ENCODE results near the gene LARP7.
"Not testable (repeated sequence)": the region's sequence is repeated elsewhere in the genome, so short reads cannot be mapped to it uniquely, and the experiment has no call there.

Gene LARP7

GRCh38 chr4:112637552-112637866 lies 566 bp downstream of the LARP7 start:
- Mint-ChIP-seq H3K27ac (no peak overlapping the region), H3K9me3 (no peaks in the 10 kb centered on the region), H3K4me1 (peaks cover 10% of the 10 kb centered on the region), H3K27me3 (ENCODE audit: low read depth) (no peaks in the 10 kb centered on the region), H3K4me3 (no peak overlapping the region), H3K36me3 (ENCODE audit: low read depth) (peaks cover 3% of the 10 kb centered on the region)
- no peak for TF ChIP-seq CTCF (IDR thresholded peaks at IDR 0.05; ENCODE audit: unreplicated experiment in 3 of 3)

- H3K9me3 Mint-ChIP-seq, result no peaks in the 10 kb centered on the region
- H3K27me3 Mint-ChIP-seq (ENCODE audit: low read depth), result no peaks in the 10 kb centered on the region
- H3K27ac Mint-ChIP-seq, result no peak overlapping the region
- no peak for TF ChIP-seq CTCF (IDR thresholded peaks at IDR 0.05; ENCODE audit: unreplicated experiment in 3 of 3)
- H3K4me1 Mint-ChIP-seq, result peaks cover 5% of the 10 kb centered on the region
- H3K4me3 Mint-ChIP-seq, result no peak overlapping the region
- peaks cover 30% of the 10 kb centered on the region for H3K36me3 Mint-ChIP-seq (ENCODE audit: low read depth)
Observed at GRCh38 chr4:112642526-112642925, 5.6 kb downstream of the LARP7 start.

- not testable (repeated sequence) for H3K4me1 Mint-ChIP-seq; H3K4me3 Mint-ChIP-seq; H3K9me3 Mint-ChIP-seq; H3K27me3 Mint-ChIP-seq (ENCODE audit: low read depth); H3K27ac Mint-ChIP-seq
- peaks cover 27% of the 10 kb centered on the region for H3K36me3 Mint-ChIP-seq (ENCODE audit: low read depth)
Observed at GRCh38 chr4:112644595-112645535, 7.9 kb downstream of the LARP7 start.

- no peaks in the 10 kb centered on the region for H3K4me1 Mint-ChIP-seq
- H3K36me3 Mint-ChIP-seq (ENCODE audit: low read depth), result peaks cover 31% of the 10 kb centered on the region
- no peak overlapping the region for H3K4me3 Mint-ChIP-seq
- H3K9me3 Mint-ChIP-seq, result no peaks in the 10 kb centered on the region
- no peaks in the 10 kb centered on the region for H3K27me3 Mint-ChIP-seq (ENCODE audit: low read depth)
- no peak for TF ChIP-seq CTCF (IDR thresholded peaks at IDR 0.05; ENCODE audit: unreplicated experiment in 3 of 3)
- no peak overlapping the region for H3K27ac Mint-ChIP-seq
Observed at GRCh38 chr4:112645541-112646329, 8.8 kb downstream of the LARP7 start.

- Mint-ChIP-seq H3K4me1 (no peaks in the 10 kb centered on the region), H3K27me3 (ENCODE audit: low read depth) (no peaks in the 10 kb centered on the region), H3K36me3 (ENCODE audit: low read depth) (peaks cover 31% of the 10 kb centered on the region), H3K4me3 (no peak overlapping the region), H3K27ac (no peak overlapping the region), H3K9me3 (no peaks in the 10 kb centered on the region)
- TF ChIP-seq CTCF (IDR thresholded peaks at IDR 0.05; ENCODE audit: unreplicated experiment in 3 of 3), result no peak
Observed at GRCh38 chr4:112646632-112647537, 9.9 kb downstream of the LARP7 start.

- H3K4me3 Mint-ChIP-seq, result no peak overlapping the region
- H3K27me3 Mint-ChIP-seq (ENCODE audit: low read depth), result no peaks in the 10 kb centered on the region
- no peak overlapping the region for H3K27ac Mint-ChIP-seq
- peaks cover 38% of the 10 kb centered on the region for H3K36me3 Mint-ChIP-seq (ENCODE audit: low read depth)
- H3K4me1 Mint-ChIP-seq, result no peaks in the 10 kb centered on the region
- H3K9me3 Mint-ChIP-seq, result no peaks in the 10 kb centered on the region
- TF ChIP-seq CTCF (IDR thresholded peaks at IDR 0.05; ENCODE audit: unreplicated experiment in 3 of 3), result no peak
Observed at GRCh38 chr4:112647785-112648184, 10.8 kb downstream of the LARP7 start.

All from nephron (organoid).